Epidermal melanocyte (primary cell): ENCODE data around the gene PLEKHO2.

Source experiments
- DNase-seq: peaks from one replicate; pipeline ENCODE4 v3.0.0; 2011; ENCODE audit warnings: low spot score; ENCODE audit not compliant: insufficient read length

The PLEKHO2 gene

DNA sequence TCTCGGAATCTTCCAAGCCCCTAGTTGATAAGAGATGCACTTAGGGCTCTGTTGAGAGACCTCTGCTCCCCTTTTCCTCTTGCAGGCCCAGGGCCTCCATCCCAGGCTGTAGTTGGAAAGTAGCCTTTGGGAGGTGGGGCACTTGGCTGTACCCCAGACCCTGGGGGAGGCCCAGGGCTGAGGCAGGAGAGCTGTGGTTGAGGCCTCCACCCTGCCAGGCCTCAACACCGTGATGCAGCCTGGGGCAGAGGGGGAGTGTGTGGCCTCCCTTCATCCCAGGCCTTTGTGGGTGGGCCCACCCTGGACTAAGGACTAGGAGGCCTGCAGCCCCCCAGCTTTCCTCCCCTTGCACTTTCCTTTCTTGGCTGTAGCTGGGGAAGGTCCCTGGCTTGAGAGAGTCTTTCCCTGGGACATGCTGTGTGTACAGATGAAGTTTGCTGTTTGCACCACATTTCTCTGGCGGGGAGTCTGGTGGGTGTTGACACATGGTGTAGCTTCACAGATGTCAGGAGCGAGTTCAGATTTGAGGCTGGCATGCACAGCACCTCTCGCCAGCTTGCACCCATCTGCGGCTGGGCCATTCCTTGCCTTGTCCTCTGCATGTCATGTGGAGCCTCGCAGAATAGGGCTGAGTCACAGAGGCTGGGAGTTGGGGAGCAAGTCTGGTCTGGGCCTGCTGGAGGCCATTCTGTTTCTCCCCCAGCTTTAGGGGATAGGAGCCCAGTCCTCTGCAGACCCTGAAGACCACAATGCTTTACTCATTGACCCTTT is 13.7 kb downstream of the PLEKHO2 start:
- no peak for DNase-seq

DNA sequence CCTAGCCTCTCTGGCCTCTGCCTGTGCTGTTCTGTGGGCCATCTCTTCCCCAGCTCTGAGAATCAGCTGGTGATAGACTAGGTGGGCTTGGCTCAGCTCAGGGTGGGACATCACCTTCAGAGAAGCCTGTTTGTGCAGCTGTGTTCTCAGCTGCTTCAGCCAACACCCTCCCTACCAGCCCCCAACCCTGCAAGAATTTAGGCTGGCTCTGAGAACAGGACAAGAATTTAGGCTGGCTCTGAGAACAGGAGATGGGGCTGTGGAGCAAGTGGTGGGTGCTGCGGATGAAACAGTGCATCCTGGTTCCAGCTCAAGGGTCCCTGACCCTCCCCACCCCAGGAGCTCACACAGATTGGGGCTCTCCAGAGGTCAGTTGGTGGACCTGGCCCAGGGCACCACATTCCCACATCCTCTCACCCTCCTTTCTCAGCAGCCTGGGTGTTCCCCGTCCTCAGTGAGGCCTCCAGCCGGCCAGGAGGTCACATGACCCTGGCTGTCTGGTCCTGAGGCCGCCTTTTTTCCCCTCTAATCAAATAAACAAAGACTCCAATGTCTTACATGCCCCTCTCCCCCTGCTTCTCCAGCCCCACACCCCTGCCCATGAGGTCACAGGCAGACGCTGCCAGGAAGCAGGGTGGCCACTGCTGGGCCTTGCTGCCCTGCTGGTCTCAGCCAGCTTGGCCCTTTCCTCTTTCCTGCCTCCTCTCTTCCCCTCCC is 14.9 kb downstream of the PLEKHO2 start:
- DNase-seq = peak; percentile 65

DNA sequence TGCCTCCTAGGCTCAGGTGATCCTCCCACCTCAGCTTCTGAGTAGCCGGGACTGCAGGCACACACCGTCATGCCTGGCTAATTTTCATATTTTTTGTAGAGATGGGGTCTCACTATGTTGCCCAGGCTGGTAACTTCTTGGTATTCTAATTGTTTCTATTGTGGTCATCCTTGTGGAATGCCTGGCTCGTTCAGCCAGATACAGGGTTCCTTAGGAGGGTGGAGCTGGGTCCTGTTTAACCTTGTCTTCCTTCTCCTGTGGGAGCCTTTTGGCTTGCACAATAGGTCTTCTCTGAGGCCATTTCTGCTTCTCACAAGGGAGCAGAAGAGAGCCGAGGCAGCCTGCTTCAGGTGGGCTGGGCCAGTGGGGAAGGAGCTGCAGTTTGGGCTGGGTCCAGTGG is 15.7 kb downstream of the PLEKHO2 start:
- no peak for DNase-seq

DNA sequence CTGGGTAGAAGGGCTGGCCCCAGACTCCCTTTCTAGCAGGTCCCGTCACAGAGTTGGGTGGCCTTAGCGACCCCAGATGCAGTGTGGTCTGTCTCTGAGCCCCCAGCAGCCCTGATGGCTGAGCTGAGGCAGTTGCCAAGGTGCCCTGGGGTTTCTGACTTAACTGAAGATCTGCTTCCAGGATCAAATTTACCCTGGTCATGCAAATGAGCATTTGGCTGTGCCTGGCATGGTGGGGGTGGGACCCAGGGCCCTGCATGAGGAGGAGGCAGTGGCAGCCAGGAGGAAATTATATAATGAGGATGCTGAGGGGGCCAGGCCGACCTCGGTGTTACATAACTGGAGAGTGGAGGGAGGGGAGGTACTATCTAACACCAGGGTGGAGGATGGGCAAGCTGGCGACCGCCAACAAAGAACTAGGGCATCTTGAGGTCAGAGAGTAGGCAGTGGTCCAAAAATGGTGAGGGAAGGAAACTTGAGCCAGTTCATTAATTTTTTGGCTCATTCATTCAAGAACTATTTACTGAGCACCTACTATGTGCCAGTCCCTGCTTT is 16.4 kb downstream of the PLEKHO2 start:
- DNase-seq = no peak

DNA sequence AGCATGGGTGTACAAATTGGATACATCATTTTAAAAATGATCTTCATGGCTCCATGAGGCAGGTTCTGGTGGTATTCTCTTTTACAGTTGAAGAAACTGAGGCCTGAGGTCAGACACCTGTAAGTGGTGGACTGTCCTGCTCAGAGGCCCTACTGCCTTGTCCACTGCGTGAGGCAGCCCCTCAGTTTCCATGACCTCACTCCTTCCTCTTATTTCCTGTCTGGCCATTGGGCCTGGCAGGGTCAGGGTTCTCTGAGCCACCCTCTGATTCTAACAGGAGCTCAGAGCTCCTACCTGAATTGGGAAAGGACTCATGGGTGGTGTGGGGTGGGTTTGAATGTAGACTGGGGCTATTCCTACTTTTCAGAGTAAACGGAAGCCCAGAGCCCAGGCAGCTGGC is 17.5 kb downstream of the PLEKHO2 start:
- no peak for DNase-seq

DNA sequence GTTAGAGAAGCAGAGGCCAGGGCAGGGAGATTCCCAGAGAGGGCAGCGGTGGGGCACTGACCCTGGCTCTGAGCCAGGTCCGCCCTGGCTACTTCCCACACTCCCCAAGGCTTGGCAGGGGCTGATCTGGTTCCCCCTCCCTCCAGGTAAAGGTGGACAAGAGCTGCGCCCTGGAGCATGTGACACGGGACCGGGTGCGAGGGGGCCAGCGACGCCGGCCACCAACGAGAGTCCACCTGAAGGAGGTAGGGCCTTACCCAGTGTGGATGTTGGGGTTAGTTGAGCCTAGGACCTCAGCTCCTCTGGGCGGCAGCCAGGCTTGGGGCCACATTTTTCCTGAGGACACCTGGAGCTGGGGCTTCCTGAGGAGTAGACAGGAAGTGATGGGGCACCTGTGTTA is 19.6 kb downstream of the PLEKHO2 start:
- DNase-seq = no peak

DNA sequence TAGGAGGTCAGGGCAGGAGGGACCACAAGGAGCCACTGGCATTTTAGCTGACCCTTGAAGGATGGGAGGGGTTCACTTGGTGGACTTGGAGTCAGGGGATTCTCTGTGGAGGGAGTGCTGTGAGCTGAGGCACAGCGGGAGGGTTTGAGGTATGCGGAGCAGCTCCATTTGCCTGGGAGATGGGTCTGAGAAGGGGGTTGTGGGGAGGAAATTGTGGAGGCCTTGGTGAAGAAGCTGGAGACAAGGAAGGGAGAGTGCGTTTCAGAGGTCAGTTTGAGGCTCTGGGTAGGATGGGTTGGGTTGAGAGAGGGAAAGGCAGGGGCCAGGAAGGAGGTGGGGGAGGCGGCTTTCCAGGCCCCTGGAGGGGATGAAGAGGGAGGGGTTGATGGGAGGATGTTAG is 20.2 kb downstream of the PLEKHO2 start:
- no peak for DNase-seq

DNA sequence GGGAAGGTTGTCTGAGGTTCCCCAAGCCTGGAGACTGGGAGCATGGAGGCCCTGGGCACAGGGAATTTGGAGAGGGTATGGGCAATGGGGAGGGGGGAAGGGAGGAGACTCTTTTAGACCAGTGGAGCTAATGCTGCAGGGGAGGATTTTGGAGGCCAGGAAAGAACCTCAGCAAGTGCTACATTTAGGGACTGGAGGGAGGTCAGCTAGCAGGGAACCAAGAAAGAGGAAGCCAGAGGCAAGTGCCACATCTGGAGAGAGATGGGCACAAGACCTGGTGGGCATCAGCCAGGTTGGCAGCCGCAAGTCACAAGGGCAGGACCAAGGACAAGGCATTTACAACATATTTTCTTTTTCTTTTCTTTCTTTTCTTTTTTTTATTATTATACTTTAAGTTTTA is 20.7 kb downstream of the PLEKHO2 start:
- no peak for DNase-seq

DNA sequence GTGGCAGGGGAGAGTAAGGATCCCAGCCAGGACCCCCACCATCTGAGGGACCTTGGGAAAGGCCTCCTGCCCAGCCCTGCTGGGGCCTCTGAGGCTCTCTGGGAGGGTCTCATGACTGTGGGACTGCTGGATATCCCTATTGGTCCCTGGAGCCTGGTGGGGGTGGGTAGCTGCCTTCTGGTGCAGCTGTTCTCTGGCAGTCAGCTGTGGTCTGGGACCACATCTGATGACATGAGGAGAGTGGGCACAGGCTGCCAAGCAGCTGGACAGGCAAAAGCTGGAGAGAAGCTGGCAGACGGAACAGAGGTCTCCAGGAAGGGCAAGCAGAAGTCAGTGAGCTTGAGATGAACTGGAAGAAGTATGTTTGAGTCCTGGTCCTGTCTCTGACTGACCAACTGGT is 22.4 kb downstream of the PLEKHO2 start:
- no peak for DNase-seq

DNA sequence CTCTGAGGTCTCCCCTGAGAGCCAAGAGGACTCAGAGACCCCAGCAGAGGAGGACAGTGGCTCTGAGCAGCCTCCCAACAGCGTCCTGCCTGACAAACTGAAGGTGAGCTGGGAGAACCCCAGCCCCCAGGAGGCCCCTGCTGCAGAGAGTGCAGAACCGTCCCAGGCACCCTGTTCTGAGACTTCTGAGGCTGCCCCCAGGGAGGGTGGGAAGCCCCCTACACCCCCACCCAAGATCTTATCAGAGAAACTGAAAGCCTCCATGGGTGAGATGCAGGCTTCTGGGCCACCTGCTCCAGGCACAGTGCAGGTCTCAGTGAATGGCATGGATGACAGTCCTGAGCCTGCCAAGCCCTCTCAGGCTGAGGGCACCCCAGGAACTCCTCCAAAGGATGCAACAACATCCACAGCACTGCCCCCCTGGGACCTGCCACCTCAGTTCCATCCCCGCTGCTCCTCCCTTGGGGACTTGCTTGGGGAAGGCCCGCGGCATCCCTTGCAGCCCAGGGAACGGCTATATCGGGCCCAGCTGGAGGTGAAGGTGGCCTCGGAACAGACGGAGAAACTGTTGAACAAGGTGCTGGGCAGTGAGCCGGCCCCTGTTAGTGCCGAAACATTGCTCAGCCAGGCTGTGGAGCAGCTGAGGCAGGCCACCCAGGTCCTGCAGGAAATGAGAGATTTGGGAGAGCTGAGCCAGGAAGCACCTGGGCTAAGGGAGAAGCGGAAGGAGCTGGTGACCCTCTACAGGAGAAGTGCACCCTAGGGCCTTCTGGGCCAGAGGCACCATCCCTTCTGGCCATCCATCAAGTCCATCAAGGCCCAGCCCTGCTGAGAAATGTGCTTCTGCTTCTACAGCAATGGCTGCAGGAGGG is 23.6 kb downstream of the PLEKHO2 start:
- no peak for DNase-seq

DNA sequence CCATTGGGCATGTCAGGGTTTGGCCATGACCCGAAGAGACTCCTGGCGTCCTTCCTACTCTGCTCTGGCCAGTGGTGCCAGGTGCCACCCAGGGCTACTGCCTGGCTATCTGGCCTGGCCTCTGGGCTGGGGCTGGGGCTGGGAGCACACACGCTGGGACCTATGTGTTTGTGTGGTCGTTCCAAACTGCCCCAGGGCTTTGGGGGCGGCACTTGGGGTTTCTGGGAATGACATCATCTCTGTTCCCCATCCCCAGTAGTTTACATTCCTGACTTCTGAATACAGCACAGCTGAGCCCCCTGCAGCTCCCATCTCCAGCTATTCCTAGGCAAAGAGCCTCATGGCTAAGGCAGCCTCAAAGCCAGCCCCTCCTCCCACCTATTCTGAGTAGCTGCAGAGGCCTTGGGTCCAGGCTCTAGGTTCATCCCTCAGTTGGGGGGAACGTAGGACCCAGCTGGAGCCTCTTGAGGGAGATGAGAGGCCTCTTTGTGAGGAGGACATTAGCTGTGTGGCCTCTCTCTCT is 24.3 kb downstream of the PLEKHO2 start:
- DNase-seq = no peak

DNA sequence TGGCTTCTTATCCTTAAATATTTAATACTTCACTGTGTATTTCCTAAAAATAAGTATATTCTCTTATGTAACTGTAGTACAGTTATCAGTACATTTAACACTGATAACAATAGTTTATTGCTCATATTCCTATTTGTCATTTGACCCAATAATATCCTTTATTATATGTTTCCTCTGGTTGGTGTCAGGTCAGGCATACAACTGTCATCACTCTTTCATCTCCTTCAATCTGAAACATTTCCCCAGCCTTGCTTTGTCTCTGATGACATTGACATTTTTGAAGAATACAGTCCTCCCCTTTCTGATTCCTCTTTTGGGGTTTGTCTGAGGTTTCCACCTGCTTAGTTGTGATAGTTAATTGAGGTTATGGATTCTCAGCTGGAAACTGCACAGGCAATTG is 27.8 kb downstream of the PLEKHO2 start:
- no peak for DNase-seq

DNA sequence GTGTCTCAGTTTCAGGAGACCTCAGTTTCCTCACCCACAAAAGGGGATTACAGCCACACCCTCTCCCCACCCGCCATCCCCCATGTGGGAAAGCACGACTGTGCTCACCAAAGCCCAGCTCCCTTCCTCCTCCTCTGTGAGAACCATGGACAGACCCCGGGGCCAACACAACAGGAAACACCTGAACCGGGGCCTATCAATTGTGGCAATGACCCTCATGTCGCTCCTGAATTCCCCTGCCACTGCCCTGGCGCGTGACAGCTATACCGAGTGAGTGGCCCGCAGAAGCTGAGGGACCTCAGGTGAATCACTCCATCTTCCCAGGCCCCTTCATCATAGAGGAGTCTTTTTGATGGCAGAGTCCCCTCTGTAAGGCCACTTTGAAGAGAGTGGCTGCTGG is 28.6 kb downstream of the PLEKHO2 start:
- no peak for DNase-seq

DNA sequence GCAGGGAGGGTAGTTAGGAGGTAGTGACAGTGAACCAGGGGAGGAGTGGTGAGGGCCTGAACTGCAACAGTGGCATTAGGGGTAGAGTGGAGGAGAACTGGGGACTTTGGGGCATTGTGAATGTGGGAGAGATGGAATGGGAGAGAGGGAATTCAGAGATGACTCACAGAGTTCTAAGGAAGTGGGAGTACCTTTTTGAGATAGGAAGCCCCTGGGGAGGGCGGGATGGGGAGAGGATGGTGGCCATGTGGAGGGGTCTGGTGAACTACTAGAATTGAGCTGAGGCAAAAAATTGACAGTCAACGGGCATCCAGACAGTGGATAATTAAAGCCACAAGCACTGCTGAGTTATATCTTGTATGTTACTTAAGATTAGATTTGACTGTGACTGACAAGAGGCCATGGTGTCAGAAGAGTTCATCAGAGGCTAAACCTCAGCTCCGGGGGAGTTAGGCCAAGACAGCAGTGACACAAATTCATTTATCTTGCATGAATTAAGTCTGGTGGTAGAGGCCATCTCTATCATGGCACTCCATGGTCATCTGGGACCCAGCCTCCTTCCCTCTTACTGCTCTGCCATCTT is 34.0 kb downstream of the PLEKHO2 start:
- DNase-seq = no peak

DNA sequence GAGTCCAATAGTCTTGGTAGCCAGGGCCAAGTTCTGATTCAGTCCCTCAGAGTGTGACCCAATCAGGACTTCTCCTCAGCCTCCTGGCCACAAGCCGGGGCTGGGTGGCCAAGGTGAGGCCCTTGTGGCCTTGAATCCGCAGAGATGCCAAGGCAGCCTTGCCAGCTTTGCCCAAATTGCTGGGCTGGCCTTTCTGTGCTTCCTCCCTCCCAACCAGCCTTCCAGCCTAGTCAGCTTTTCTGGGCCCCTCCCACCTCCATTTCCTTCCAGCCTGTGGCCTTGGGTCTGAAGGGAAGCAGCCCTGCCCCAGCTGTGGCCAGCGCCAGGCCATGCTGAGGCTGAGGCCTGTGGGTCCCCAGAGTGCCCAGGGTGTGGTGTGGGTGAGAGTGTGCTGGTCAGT is 35.7 kb downstream of the PLEKHO2 start:
- DNase-seq = no peak

DNA sequence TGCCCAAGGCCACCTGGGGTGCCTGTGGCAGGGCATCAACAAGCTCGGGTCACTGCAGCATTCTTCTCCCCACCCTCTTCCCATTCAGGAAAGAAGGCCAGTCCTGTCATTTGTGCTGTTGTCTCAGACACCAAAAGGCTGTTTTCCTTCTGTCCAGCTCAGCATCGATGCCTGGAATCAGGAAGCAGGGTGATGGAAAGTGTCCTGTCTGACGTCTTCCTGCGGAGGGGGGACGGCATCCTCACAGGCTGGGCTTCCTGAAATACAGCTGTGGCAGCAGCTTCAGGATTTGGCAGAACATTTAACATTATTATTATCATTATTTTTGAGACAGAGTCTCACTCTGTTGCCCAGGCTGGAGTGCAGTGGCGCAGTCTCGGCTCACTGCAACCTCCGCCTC is 37.0 kb downstream of the PLEKHO2 start:
- no peak for DNase-seq

DNA sequence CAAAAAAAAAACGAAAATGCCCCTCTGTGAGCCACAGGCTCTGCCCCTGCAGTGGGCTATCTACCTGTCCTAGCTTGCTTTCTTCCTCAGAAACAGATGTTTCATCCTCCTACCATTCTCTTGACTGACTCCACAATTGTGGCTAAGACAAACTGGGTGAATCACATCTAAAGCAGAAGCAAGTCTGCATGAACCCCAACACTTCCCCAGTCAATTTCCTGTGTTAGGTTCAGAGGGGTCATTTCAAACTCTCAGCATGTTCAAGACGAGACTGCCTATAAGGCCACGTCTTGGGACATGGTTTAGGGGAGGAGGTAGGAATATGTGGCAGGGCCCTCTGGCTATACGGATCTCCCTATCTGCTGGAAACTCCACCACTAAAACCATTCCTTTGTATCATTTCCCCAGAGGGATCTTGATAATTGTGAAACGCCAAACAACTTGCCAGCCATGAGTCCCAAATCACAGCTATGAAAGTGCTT is 41.4 kb downstream of the PLEKHO2 start:
- DNase-seq = no peak

DNA sequence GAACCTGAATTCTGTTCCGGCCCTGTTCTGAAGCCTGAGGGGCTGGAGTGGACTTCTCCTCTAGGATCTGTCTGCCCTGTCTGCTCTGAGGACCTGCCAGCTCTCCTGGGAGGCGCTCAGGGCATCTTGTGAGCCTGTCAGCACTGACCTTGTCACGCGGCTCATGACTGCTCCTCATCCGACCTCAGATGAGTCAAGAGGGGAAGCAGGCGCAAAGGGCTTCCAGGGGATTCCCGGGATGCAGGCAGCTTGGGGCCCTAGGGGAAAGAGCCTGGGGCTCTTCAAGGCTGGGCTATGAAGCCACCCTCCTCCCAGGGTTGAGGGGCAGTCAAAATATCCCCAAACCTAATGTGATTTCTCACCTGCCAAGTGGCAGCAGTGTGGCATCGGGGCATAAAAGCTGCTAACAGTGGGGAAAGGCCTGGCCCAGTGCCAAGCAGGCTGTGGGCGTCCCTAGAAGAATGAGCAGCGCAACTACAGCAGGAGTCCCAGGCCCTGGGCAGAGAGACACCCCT is 42.3 kb downstream of the PLEKHO2 start:
- peak; percentile 42 for DNase-seq

DNA sequence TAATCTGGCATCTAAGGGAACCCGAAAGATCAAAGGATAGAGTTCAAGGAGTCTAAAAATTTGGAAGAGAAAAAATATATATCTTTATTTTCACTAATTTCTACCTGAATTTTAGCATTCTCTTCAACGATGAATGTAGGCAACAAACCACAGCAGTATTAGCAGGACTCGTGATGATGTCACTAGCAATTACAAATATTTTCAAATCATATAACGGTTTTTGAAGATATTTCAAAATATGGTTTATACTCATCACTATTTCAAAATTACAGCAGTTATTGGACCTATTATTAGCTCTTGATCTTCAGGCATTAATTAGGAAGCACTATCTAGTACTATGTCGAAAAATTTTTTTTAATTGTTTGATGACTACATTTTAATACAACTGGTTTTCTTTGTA is 43.0 kb downstream of the PLEKHO2 start:
- no peak for DNase-seq

DNA sequence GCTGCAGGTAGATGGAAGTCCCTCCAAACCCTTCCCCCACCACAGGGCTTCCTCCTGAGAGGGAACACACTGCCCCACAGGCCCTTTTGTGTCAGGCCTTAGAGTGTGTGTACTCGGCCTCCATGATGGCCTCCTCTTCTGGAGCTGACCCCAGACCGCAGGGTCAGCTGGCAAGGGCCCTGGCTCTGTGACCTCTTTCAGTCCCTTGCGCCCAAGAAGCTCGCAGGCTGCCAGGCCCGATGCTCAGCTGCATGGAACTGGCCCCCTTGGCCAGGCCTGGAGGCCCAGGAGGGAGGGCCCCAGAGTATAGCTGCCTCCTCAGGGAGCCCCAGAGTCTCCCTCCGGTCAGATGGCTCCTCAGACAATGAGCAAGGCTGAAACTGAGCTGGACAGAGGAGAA is 46.6 kb downstream of the PLEKHO2 start:
- DNase-seq = no peak

DNA sequence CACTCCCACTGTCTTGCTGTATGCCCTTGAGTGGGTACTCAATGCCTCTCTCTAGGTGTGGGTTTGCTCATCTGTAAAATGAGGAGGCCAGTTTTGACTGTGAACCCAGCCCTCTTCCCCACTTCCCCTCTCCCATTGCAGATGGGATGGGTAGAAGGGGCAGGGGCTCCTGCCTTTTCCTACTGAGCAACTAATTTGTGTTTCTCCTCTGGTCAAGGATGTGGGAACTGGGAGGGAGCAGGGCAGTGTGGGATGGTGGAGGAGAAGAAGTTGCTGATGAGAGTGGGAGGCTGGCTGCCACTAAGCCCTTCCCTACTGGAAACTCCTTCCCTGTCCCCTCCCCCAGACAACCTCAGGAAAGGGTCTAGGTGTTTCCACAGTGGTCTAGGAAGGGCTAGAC is 49.8 kb downstream of the PLEKHO2 start:
- DNase-seq = no peak
